Smooth muscle cell (in vitro differentiated cells): ENCODE measurements around the gene SAA1. TPM values are rescaled to one million over a fixed set of nuclear protein-coding genes. Genes with fewer than 3 reads are reported as not detected.

Experiments
- DNase-seq: peaks from one replicate; lab custom pipeline; 2025; ENCODE audit not compliant: unreplicated experiment; lab: John Stamatoyannopoulos, UW
- H2AFZ ChIP-seq: fragments of 200-600 bp; sonication (generic); 2 replicates; pipeline ENCODE4 v1.6.0; 2016; ENCODE audit warnings: antibody characterized with exemption, low read depth, mild to moderate bottlenecking
- H3F3A ChIP-seq: fragments of 200-600 bp; sonication (generic); 2 replicates; pipeline ENCODE4 v1.6.0; 2017; ENCODE audit warnings: antibody characterized with exemption, low read depth
- H3K27ac ChIP-seq: fragments of 200-600 bp; sonication (generic); 2 replicates; pipeline ENCODE4 v1.5.1; 2016; ENCODE audit warnings: low read depth, mild to moderate bottlenecking
- H3K27me3 ChIP-seq: fragments of 200-600 bp; sonication (generic); 2 replicates; pipeline ENCODE4 v1.6.1; 2016; ENCODE audit warnings: low read depth, mild to moderate bottlenecking
- H3K36me3 ChIP-seq: fragments of 200-600 bp; sonication (generic); 2 replicates; pipeline ENCODE4 v1.5.1; 2016; ENCODE audit warnings: low read depth
- H3K4me1 ChIP-seq: fragments of 200-600 bp; sonication (generic); 2 replicates; pipeline ENCODE4 v1.5.1; 2016; ENCODE audit warnings: low read depth
- H3K4me2 ChIP-seq: fragments of 200-600 bp; sonication (generic); 2 replicates; pipeline ENCODE4 v1.6.0; 2016; ENCODE audit warnings: mild to moderate bottlenecking
- H3K4me3 ChIP-seq: fragments of 200-600 bp; sonication (generic); 2 replicates; pipeline ENCODE4 v1.5.1; 2016; ENCODE audit warnings: mild to moderate bottlenecking
- H3K79me2 ChIP-seq: fragments of 200-600 bp; sonication (generic); 2 replicates; pipeline ENCODE4 v1.6.0; 2016; ENCODE audit warnings: low read depth, mild to moderate bottlenecking
- H3K9ac ChIP-seq: fragments of 200-600 bp; sonication (generic); 2 replicates; pipeline ENCODE4 v1.6.0; 2016; ENCODE audit warnings: low read depth
- H3K9me3 ChIP-seq: fragments of 200-600 bp; sonication (generic); replicated peaks from 2 replicates; pipeline ENCODE4 v1.5.1; 2016; ENCODE audit warnings: low read depth
- H4K20me1 ChIP-seq: fragments of 200-600 bp; sonication (generic); 2 replicates; pipeline ENCODE4 v1.6.0; 2016; ENCODE audit warnings: low read depth
- CTCF ChIP-seq: fragments of 200-600 bp; sonication (generic); IDR thresholded peaks from 2 replicates; pipeline ENCODE4 v1.5.1; 2017; ENCODE audit warnings: borderline replicate concordance, mild to moderate bottlenecking, antibody characterized with exemption; ENCODE audit not compliant: insufficient read depth, poor library complexity, severe bottlenecking
- WGBS: methylation state at CpG from one replicate; pipeline ENCODE4 v1.1.7; 2016; ENCODE audit warnings: low lambda C conversion rate; 5-methylcytosine and 5-hydroxymethylcytosine counted together
- polyA plus RNA-seq: library from polyadenylated mRNA; unstranded; fragments of >200 nt; fragmentation: Nextera tagmentation; extraction: Ambion mirVana; gene quantifications from 2 replicates; pipeline ENCODE4 v1.2.1, GENCODE V29; 2016
- total RNA-seq: library from RNA; depleted of rRNA; stranded (reverse); fragments of >200 nt; gene quantifications from 2 replicates; pipeline ENCODE4 v1.2.3, GENCODE V29; 2014

SAA1 gene
- total RNA-seq = not detected in 2 replicates
- 1.2 and 1.4 TPM in 2 replicates for polyA plus RNA-seq

GRCh38 chr11:18265949-18266348 is at the start of gene SAA1:
Gene SAA1 (plus strand): TSS chr11:18266264. CDS start chr11:18266888, 624 bp downstream.
- Histone ChIP-seq H4K20me1 (no peaks in the 10 kb centered on the region), H3K4me2 (no peak within 1 kb of the TSS), H3K36me3 (no peaks in the 10 kb centered on the region), H2AFZ (no peak within 1 kb of the TSS), H3K27ac (no peak within 1 kb of the TSS), H3K27me3 (no peaks in the 10 kb centered on the region), H3K9ac (no peak within 1 kb of the TSS), H3K4me3 (no peak within 1 kb of the TSS), H3K79me2 (no peaks in the 10 kb centered on the region), H3K4me1 (no peaks in the 10 kb centered on the region), H3F3A (no peaks in the 10 kb centered on the region), H3K9me3 (no peaks in the 10 kb centered on the region)
- no peak for TF ChIP-seq CTCF
- DNase-seq = no peak
- WGBS = 85% methylated on average over 8 of the region's 8 CpGs

- Histone ChIP-seq H4K20me1 (no peaks in the 10 kb centered on the region), H3K4me3 (no peak overlapping the region), H3K27me3 (peaks cover 28% of the 10 kb centered on the region), H3K4me2 (no peak overlapping the region), H3K27ac (no peak overlapping the region), H3F3A (no peaks in the 10 kb centered on the region), H3K4me1 (no peaks in the 10 kb centered on the region), H2AFZ (no peak overlapping the region), H3K9ac (no peak overlapping the region), H3K79me2 (no peaks in the 10 kb centered on the region), H3K36me3 (no peaks in the 10 kb centered on the region), H3K9me3 (no peaks in the 10 kb centered on the region)
- WGBS = 88% methylated on average over 5 of the region's 5 CpGs
- DNase-seq = no peak
- no peak for TF ChIP-seq CTCF
Measured at GRCh38 chr11:18221274-18221876, 44.7 kb upstream of the SAA1 start.

GRCh38 chr11:18222814-18223421 is 43.1 kb upstream of the SAA1 start:
- H3F3A ChIP-seq = no peaks in the 10 kb centered on the region
- no peak for TF ChIP-seq CTCF
- DNase-seq = no peak
- H3K4me2 ChIP-seq = no peak overlapping the region
- no peaks in the 10 kb centered on the region for H3K4me1 ChIP-seq
- H3K27me3 ChIP-seq = peaks cover 13% of the 10 kb centered on the region
- no peaks in the 10 kb centered on the region for H3K79me2 ChIP-seq
- no peak overlapping the region for H3K9ac ChIP-seq
- H3K36me3 ChIP-seq = no peaks in the 10 kb centered on the region
- no peaks in the 10 kb centered on the region for H4K20me1 ChIP-seq
- no peak overlapping the region for H3K4me3 ChIP-seq
- no peaks in the 10 kb centered on the region for H3K9me3 ChIP-seq
- H3K27ac ChIP-seq = no peak overlapping the region
- 93% methylated on average over 2 of the region's 3 CpGs for WGBS
- no peak overlapping the region for H2AFZ ChIP-seq
